ENCODE measurements around the gene PPP6R1. TPM values are rescaled to one million over a fixed set of nuclear protein-coding genes. Genes with fewer than 3 reads are reported as not detected.

The PPP6R1 gene
- total RNA-seq, 1 donor from 2014 or later: 30.4 TPM

- TF ChIP-seq CTCF (IDR thresholded peaks at IDR 0.05): no peak
- no peak for TF ChIP-seq POLR2AphosphoS5 (IDR thresholded peaks at IDR 0.05; ENCODE audit: insufficient read depth in 1 of 2, low read depth in 1 of 2)
- TF ChIP-seq POLR2A (IDR thresholded peaks at IDR 0.05): no peak
- intact Hi-C loops (cut with DNase I): no loop called here
- Histone ChIP-seq H3K36me3 (peaks cover 0 to 17% of the 10 kb centered on the region in 2 donors), H3K27me3 (no peaks in the 10 kb centered on the region), H3K4me3 (no peak overlapping the region), H3K4me1 (no peaks in the 10 kb centered on the region), H3K27ac (no peak overlapping the region), H3K9me3 (no peaks in the 10 kb centered on the region)
- DNase-seq (ENCODE audit: extremely low spot score in 2 of 2): no peak
These were observed 34.7 kb downstream of the PPP6R1 start for GRCh38 chr19:55224038-55224665.

GRCh38 chr19:55223291-55224037 is 35.4 kb downstream of the PPP6R1 start:
- intact Hi-C loops (cut with DNase I): no loop called here
- no peaks in the 10 kb centered on the region for H3K4me1 ChIP-seq
- DNase-seq (ENCODE audit: extremely low spot score in 2 of 2): no peak
- H3K4me3 ChIP-seq: no peak overlapping the region
- no peaks in the 10 kb centered on the region for H3K27me3 ChIP-seq
- no peaks in the 10 kb centered on the region for H3K9me3 ChIP-seq
- no peak overlapping the region for H3K27ac ChIP-seq
- TF ChIP-seq CTCF (IDR thresholded peaks at IDR 0.05) (no peak), POLR2AphosphoS5 (IDR thresholded peaks at IDR 0.05; ENCODE audit: insufficient read depth in 1 of 2, low read depth in 1 of 2) (no peak), POLR2A (IDR thresholded peaks at IDR 0.05) (no peak)
- H3K36me3 ChIP-seq: peaks cover 0 to 16% of the 10 kb centered on the region in 2 donors

GRCh38 chr19:55220525-55220924 is 38.3 kb downstream of the PPP6R1 start:
- Histone ChIP-seq H3K27me3 (no peaks in the 10 kb centered on the region), H3K4me3 (no peak overlapping the region), H3K4me1 (peaks cover 14% of the 10 kb centered on the region), H3K36me3 (no peaks in the 10 kb centered on the region), H3K27ac (no peak overlapping the region), H3K9me3 (no peaks in the 10 kb centered on the region)
- TF ChIP-seq CTCF (IDR thresholded peaks at IDR 0.05) (no peak), POLR2A (IDR thresholded peaks at IDR 0.05) (no peak), POLR2AphosphoS5 (IDR thresholded peaks at IDR 0.05; ENCODE audit: insufficient read depth in 1 of 2, low read depth in 1 of 2) (no peak)
- no peak for DNase-seq (ENCODE audit: extremely low spot score in 2 of 2)
- intact Hi-C loops (cut with DNase I): no loop called here

GRCh38 chr19:55216461-55217198 is 42.2 kb downstream of the PPP6R1 start:
- no peaks in the 10 kb centered on the region for H3K27me3 ChIP-seq
- H3K4me3 ChIP-seq: peak overlapping the region in 1 of 2 donors; percentile 15
- H3K9me3 ChIP-seq: no peaks in the 10 kb centered on the region
- intact Hi-C loops (cut with DNase I): no loop called here
- peaks cover 14% of the 10 kb centered on the region for H3K4me1 ChIP-seq
- no peak for DNase-seq (ENCODE audit: extremely low spot score in 2 of 2)
- no peak overlapping the region for H3K27ac ChIP-seq
- H3K36me3 ChIP-seq: no peaks in the 10 kb centered on the region
- peak in 1 of 3 experiments; percentile 8 for TF ChIP-seq CTCF (IDR thresholded peaks at IDR 0.05)
- TF ChIP-seq POLR2A (IDR thresholded peaks at IDR 0.05): no peak
- TF ChIP-seq POLR2AphosphoS5 (IDR thresholded peaks at IDR 0.05; ENCODE audit: insufficient read depth in 1 of 2, low read depth in 1 of 2): peak; percentile 20 to 35

All from vagina (tissue), 2 donors.